GM18868 (cell line): ENCODE results near the gene MS4A10.

Experiments used
- ATAC-seq: cut with Tn5 transposase; IDR thresholded peaks from one replicate; pipeline ENCODE4 v1.9.1; 2021; ENCODE audit warnings: mild to moderate bottlenecking, moderate library complexity; ENCODE audit not compliant: unreplicated experiment

Gene MS4A10

GRCh38 chr11:60847281-60847680 lies 62.1 kb downstream of the MS4A10 start:
- ATAC-seq: no peak

- no peak for ATAC-seq
These were observed 62.8 kb downstream of the MS4A10 start for GRCh38 chr11:60847896-60848295.

- no peak for ATAC-seq
These were observed 63.6 kb downstream of the MS4A10 start for GRCh38 chr11:60848714-60849151.

DNA sequence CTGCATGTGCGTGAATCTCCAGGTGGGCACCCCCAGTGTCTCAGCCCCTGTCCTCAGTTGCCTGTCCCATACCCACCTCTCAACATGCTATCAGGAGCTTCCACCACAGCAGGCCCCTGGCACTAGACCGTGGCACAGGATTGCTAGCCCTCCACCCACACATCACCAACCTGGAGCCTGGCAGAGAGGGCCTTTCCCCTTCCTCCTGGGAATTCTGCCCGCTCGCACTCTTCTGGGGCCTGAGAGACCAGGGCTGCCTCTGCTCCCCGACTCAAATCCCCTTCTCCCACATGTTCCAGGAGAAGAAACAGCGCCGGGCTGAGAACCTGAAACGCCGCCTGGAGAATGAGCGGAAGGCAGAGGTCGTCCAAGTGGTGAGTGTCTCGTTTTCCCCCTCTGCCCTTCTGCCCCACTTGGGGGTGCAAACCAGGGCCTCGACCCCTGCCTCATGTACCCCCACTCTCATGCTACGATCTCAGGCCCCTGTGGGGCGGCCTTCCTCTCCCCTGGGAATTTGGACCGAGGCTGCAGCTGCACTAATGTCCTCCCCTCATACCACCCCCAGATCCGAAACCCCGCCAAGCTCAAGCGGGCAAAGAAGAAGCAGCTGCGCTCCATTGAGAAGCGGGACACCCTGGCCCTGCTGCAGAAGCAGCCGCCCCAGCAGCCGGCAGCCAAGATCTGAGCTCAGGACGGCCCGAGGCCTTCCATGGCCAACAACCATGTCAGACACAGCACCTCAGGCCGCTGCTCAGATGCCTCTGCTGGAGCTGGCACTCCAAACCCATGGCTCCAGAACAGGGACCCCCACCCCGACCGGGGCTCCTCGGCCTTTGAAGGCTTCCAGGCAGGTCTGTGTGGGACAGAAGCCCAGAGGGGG lies 64.7 kb downstream of the MS4A10 start:
- no peak for ATAC-seq
